Activated CD8-positive, alpha-beta memory T cell treated with anti-CD3 and anti-CD28 coated beads, Interleukin-2, amount 50 U/mL, for 1 hour (primary cell): ENCODE results near the gene PANX2.

ENCODE experiments used
- DNase-seq: peaks from one replicate; pipeline ENCODE4 v3.0.0-alpha.2; 2020; ENCODE audit errors: extremely low read depth

PANX2 gene

DNA sequence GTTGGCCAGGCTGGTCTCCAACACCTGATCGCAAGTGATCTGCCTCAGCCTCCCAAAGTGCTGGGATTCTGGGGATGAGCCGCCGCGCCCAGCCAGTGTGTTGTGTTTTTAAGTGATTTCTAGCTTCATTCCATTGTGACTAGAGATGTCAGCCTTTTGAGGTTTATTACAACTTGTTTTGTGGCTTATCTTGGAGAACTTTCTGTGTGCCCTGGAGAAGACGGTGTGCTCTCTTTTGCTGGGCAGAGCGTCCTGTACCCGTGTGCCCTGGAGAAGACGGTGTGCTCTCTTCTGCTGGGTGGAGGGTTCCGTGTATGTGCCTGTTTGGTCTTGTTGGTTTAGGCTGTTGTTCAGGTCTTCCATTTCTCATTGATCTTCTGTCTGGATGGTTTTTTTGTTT, 42.7 kb downstream of the PANX2 start:
- no peak for DNase-seq

DNA sequence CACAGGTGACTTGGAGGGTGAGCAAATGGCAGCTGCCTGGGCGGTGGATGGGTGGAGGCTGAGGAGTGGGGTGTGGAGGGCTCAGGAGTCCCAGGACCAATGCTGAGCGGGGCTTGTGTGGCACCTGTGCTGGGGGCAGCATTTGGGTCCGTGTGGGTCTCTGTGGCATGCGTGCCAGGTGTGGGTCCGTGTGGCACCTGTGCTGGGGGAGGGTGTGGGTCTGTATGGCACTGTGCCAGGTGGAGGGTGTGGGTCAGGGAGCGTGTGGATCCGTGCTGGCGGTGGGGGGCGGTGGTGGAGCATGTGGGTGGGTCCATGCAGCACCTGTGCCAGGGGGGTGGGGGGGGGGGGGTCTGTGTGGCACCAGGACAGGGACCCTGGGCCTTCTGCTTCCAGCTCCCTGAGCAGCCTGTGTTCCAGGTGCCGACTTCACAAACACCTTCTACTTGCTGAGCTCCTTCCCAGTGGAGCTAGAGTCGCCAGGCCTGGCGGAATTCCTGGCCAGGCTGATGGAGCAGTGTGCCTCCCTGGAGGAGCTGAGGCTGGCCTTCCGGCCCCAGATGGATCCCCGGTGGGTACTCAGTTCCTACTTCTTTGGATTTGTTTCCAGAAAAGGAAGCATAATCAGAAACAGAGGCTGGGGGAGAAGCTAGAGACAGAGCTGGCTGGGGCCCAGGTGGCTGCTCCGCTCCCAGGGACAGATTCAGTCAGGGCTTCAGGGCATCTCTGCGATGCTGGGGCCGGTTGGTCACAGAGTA, 44.9 kb downstream of the PANX2 start:
- DNase-seq: no peak

DNA sequence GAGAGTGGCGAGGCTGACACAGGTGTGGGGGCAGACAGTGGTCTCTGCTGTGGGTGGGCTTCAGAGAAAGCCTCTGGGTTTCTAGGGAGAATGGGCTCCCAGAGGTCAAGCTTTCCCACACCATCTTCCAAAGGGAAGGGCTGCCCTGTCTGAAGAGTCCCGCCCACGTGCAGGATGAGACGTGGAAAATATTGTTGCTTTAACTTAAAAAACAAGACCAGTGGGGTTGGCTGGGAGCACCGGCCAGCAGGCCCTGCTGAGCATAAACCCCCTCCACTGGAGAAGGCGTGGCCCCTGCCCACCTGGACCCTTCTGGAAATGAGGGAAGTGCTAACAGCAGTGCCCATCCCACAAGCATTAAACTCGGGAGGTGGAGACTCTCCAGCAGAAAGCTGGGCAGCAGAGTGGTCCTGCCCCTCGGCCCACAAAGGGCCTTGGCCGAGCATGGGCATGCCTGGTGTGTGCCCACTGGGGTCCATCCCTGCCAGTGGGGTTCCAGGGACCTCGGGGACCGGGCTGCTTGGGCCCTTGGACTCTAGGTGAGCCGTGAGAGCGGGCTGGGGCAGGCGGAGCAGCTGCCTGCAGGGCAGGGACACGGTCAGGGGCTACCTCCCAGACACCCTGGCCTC, 45.6 kb downstream of the PANX2 start:
- no peak for DNase-seq

DNA sequence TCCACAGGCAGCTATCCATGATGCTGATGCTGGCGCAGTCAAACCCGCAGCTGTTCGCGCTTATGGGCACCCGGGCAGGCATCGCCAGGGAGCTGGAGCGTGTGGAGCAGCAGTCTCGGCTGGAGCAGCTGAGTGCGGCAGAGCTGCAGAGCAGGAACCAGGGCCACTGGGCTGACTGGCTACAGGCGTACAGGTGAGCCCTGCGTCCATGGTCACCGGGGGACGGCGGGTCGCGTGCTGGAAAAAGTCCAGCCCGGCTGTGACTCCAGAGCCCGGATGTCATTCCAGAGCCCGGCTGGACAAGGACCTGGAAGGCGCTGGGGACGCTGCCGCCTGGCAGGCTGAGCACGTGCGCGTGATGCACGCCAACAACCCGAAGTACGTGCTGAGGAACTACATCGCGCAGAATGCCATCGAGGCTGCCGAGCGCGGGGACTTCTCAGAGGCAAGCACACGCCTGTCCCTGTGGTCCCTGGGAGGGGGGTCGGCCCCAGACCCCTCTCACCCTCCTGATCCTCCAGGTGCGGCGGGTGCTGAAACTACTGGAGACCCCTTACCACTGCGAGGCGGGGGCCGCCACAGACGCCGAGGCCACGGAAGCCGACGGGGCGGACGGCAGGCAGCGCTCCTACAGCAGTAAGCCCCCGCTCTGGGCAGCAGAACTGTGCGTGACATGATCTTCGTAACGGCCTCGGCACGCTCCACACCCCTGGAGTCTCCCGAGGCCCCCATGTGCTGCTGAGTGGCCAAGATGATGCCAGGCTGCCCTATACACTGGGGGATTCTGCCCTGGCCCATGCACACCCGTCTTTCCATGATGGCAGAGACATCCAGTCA, 46.4 kb downstream of the PANX2 start:
- no peak for DNase-seq

DNA sequence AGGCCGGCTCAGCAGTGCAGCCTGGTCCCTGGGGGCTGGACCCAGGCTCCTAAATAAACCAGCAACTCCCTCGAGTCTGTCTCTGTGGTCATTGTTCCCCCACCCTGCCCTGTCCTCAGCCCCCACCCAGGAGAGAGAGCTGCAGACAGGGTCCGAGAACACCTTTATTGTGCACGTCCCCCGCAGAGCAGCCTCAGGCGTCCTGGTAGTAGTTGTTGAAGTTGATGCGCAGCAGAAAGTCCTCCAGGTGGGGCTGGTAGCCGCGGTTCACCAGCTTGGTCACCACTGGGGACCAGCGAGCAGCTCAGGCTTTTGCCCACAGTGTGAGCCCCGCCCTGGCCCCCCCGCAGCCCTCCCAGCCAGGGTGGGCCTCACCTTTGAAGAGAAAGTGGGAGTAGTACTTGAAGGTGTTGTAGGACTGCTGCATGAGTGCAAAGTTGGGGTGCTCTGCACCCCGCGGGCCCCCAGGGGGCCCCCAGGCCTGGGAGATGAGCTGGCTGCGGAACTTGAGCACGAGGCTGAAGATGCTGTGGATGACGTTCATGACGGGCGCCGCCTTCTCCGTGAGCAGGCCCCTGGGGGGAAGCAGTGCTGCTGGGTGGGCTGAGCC, 47.1 kb downstream of the PANX2 start:
- DNase-seq: no peak

DNA sequence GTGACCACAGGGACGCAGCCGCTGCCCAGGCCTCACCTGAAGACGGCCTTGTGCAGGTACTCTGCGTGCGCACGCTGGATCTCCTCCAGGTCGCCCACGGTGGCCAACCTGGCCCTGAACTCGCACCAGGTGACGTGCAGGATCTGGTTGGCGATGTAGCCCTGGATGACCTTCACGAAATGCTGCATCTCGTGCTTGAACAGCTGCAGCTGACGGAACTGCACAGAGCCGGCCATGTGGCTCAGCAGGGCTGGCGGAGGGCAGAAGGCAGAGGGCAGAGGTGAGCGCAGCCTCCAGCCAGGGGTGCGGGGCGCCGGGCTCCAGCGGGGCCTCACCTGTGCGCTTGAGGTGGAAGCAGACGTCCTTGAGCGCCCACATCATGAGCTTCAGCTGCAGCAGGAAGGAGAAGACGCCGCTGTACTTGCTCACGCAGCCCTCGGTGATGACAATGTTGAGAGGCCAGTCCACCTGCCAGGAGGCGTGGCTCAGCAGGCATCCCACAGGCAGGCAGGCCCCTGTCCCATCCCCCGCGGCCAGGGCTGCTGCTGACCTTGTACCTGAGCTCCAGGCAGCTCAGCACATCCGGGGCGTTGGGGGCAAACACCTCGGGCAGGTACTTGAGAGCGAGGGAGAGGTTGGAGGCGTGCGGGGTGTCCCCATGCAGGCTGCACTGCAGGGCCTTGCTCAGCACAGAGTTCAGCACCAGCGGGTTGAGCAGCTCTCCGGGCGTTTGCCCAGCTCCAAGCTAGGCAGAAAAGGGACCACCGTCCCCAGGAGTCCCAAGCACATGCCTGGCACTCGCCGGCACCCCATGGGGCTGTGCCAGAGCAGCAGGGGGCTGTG, 47.8 kb downstream of the PANX2 start:
- DNase-seq: no peak

DNA sequence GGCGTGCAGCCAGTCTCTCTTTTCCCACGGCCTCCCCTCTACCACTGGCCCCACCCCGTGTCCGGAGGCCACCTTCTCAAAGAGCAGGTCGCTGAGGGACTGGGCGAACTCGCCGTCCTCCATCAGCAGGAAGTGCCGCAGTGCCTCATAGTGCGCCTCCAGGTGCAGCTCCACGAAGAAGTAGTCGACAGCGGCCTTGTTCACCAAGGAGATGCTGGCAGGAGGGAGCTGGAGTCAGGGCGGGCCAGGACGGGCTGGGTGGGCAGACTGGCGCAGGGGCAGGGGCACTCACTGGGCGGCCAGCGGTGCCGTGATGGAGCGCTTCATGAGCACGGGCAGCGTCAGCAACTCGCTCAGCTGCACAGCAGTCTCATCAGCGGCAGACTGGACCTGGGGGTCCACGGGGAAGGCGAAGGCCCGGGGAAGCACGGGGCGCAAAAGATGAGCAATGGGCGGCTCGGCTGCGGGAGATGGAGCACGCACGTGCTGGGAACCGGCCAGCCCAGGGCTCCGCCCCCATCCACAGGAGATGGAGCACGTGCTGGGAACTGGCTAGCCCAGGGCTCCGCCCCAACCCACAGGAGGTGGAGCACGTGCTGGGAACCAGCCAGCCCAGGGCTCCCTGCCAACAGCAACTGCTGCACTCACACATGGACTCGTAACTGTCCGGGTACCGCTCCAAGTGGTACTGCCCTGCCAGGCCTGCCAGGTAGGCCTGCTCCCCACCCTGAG, 48.6 kb downstream of the PANX2 start:
- DNase-seq: no peak

DNA sequence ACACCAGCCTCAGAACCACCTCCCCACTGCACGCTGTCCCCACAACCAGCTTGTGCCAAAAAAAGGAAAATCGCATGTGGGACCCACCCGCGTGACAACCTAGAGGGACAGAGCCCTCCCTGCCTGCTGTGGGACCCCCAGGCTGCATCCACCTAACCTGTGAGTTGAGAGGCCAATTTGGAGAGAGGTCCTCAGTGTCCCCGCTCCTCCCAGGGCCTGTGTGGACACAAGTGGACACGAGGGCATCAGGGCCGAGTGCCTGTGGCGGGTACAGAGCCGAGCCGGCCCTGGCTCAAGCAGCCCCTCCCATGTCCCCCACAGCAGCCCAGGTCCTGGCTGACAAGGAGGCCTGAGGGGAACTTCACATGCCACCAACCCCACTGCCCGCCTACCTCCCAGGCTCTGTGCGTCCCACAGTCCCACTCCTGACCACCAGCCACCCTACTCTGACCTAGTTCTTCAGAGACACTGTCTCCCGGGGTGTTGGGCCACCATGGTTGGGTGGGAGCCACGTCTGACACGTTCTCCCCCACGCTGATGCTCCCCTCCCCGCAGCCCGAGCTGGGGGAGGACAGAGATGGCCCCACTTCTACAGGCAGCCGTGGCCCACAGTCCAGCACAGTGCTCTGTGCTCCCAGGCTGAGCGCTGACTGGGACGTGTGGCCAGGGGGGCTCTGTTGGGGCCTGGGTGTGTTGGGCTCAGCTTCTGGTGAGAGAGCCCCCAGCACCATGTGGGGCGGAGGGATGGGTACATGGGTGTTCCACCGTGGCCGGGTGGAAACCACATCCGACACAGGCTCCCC, 49.5 kb downstream of the PANX2 start:
- no peak for DNase-seq

DNA sequence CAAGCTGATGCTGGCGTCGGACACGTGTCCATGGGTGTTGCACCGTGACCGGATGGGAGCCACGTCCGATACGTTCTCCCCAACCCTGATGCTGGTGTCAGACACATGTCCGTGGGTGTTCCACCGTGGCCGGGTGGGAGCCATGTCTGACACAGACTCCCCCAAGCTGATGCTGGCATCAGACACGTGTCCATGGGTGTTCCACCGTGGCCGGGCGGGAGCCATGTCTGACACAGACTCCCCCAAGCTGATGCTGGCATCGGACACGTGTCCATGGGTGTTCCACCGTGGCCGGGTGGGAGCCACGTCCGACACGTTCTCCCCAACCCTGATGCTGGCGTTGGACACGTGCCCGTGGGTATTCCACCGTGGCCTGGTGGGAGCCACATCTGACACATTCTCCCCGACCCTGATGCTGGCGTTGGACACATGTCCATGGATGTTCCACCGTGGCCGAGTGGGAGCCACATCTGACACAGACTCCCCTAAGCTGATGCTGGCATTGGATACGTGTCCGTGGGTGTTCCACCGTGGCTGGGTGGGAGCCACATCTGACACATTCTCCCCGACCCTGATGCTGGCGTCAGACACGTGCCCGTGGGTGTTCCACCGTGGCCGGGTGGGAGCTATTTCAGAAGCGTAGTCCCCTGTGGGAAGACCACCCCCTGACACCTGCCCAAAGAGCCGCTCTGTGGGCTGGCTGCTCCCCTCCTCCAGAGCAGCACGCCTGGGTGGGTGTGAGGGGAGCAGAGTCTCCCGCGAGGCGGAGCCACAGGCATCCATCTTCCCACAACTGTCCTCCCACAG, 50.3 kb downstream of the PANX2 start:
- no peak for DNase-seq

DNA sequence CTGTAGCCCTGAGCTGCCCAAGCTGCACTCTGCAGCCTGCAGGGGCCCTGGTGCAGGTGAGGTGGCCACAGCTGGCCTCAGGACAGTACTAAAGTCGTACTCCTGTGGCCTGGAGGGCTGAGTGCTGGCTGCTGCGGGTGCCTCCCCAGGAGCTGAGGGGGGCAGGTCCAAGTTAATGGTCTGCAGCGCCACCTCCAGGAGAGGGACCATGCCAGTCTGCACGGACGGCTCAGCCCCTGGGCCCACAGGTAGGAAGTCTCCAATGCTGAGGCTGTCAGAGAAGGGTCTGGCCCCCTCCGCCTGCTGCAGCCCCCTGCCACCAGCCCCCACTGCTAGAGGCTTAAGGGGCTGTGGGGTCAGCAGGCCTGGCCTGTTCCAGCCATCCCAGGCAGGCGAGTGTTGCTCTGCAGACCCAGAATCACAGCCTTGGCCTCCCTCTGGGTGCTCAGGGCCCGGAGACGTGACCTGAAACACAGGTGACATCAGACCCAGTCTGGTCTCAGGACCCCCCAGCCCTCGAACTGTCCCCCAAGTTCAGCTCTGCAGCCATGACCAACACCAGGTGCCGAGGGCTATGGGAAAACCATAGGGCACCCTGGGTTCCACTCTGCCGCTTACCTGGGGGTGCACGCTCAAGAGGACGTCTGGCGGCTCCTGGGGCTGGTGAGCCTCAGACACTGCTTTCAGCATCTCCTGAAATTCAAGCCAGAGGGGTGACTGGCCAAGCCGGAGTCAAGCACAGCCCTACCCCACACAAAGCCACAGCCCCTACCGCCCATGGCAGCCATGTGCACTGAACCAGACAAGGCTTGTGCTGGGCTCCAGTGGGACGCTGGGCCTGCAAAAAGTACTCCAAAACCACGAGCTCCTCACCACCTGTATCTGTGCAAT, 51.1 kb downstream of the PANX2 start:
- no peak for DNase-seq

DNA sequence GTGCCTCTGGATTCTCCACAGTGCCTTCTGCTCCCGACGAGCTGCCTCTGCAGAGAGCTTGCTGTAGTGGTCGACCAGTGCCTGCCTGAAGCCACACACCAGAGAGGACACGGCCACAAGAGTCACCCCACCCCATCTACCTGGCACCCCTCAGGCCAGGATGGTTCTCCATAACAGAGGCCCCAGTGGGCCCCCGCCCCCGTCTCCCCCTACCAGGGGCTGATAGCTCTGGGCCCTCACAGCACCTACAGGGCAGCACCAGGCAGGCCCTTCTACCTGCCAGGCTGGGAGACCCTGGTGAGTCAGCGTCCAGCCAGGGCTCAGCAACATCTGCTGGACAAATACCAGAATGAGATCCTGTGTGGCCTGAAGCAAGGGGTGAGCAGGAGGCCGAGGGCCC, 52.0 kb downstream of the PANX2 start:
- DNase-seq: no peak

DNA sequence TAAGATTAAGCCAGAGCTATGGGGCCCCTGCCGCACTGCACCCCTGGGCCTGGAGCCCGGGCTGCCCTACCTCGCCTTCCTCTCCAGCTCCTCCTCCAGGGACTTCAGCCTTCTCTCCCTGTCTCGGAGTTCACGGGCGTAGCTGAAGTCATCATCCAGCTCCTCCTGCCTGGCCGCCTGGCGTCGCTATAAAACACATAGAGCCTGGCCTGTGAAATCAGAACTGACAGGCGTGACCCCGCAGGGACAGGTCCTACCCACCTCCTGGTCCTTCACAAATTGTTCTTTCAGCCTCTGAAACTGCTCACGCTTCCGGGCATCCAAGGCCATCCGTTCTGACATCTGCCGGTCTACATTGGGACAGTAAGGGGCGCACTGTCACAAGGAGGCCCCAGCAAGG, 53.5 kb downstream of the PANX2 start:
- DNase-seq: no peak

DNA sequence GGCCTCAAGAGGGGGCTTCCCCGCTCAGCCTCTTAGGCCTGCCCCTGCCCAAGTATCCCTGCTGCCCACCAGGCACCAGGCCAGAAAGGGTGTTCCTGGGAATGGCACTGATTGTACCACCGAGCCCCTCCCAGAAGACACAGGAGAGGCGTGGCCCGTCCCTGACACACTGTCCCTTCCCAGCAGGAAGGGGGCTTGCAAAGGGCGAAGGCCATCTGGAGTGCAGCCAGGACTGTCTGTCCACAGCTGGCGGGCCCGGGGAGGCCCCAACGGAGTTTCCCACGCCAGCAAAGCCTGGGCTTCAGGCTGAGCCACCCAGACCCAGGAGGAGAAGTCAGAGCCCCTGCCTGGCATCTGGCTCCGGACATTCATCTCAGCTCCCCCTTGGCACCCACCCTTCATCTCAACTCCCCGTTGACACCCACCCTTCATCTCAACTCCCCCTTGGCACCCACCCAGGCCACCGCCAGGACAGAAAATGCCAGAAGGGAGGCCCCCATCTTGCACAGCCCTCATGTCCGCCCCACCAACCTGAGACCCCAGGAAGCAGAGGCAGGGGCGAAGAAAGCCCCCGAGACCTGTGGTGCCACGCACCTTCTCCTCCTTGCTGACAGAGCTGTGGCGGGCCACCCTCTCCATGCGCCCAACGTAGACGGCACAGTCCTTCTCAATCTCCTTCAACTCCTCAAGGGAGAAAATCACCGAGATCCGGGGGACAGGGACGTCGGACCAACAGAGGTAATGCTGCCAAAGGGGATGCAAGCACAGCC, 54.9 kb downstream of the PANX2 start:
- DNase-seq: no peak

DNA sequence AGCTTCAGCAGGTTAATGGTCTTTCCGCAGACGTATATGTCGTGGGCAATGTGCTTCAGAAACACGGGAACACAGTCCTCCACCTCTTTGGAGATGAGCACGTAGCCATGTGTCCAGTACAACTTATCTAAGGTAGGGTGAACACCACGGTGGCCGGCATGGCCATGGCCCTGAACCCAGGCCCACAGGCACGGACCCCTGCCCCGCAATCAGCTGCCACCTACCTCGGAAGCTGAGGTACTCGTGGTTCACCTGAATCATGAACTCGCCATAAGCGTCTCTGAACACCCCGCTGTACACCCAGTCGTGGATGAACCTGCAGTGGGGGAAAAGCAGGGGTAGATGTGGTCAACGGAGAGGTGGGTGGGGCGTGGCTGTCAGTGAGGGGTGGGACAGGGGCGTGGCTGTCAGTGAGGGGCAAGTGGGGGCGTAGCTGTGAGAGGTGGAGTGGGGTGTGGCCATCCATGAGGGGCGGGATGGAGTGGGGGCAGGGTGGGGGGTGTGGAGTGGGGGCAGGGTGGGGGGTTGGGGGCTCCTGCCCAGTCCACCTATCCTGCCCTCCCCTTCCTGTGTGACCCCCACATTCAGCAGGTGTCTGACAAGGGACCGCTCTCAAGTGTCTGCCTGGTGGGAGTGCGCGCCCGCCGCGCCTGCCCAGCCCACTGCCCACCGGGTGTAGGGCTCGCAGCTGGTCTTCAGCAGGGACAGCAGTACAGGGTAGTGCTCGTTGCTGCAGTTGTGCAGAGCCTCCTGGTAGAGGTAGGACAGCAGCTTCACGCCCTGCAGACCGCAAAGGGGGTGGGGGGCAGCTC, 55.7 kb downstream of the PANX2 start:
- DNase-seq: no peak

DNA sequence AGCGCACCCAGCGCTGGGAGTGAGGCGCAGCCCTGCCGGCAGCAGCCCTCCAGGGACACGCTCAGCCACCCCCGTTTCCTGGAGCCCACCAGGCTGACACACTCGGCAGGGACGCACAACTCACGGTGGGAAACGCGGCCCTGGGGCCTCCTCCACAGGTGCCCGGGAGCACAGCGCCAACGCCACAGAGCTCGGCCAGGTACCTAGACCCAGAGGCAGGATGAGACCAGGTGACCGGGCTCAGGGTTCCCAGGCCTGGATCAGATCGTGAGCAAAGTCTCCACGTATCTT, 56.3 kb downstream of the PANX2 start:
- no peak for DNase-seq

DNA sequence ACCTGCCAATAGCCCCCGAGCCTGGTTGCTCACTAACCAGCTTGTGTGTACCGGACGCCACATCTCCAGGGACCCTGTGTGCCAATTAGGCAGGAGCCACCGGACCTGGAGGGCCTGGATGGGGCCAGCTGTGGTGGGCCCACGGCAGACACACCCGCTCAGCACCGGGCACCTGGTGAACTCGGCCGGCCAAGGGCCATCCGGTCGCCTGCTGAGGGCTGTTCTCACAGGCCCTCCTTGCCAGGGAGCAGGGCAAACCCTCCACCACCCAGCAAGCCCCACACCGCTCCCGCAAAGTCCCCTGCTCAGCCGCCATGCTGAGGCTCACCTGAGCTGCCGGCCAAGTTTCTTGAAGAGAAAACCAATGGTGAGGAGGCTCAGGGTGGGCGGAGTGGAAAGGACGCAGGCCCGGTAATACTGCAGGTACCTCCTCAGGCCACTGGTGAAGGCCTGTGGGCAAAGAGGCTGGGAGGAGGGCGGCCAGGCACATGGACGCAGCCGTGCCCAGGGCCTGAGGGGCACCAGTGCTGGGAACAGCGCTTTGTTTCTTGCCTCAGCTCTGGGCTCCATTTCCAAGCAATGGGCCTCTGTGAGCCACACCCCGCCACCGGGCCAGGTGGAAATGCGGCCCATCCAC, 57.2 kb downstream of the PANX2 start:
- DNase-seq: no peak
